GM03348 (cell line): ENCODE measurements around the gene MAST4.

ENCODE experiments used
- DNase-seq: peaks from one replicate; pipeline ENCODE4 v3.0.0; 2012; ENCODE audit warnings: low spot score

The MAST4 gene

GRCh38 chr5:67214036-67214435, 617.8 kb downstream of the MAST4 start:
- DNase-seq, result no peak

GRCh38 chr5:67214707-67215447, 618.7 kb downstream of the MAST4 start:
- no peak for DNase-seq

GRCh38 chr5:67215519-67216471, 619.6 kb downstream of the MAST4 start:
- no peak for DNase-seq

GRCh38 chr5:67216564-67216963, 620.4 kb downstream of the MAST4 start:
- no peak for DNase-seq
